Body of pancreas (tissue), 4 donors: ENCODE data around the gene ZCCHC7. TPM values are rescaled to one million over a fixed set of nuclear protein-coding genes. Genes with fewer than 3 reads are reported as not detected.
"Not testable (repeated sequence)": the region's sequence is repeated elsewhere in the genome, so short reads cannot be mapped to it uniquely, and the experiment has no call there.

Experiments used
- ATAC-seq: fragments of 150-250 bp; one replicate; pipeline ENCODE4 v1.9.1; 2016
- DNase-seq, 4 donors: peaks; one replicate each; pipeline ENCODE4 v3.0.0-alpha.2; 2019
- H3K27ac ChIP-seq, 4 donors: fragments of 200-600 bp; sonication (generic); 1 replicate in 3 of 4; 2 replicates in 1 of 4; pipeline versions ENCODE4 v1.5.1 to v1.6.1; 2016 to 2019; ENCODE audit warnings: mild to moderate bottlenecking in 1 of 4, mixed read lengths in 1 of 4, moderate library complexity in 1 of 4
- H3K27me3 ChIP-seq, 2 donors: fragments of 200-600 bp; sonication (generic); one replicate each; pipeline ENCODE4 v1.6.0; 2016; ENCODE audit warnings: mild to moderate bottlenecking in 1 of 2
- H3K36me3 ChIP-seq, 2 donors: fragments of 200-600 bp; sonication (generic); replicated peaks in 1 of 2; 2 replicates each; pipeline ENCODE4 v1.5.1; 2016; ENCODE audit warnings: low read depth in 2 of 2; ENCODE audit not compliant: insufficient read depth in 1 of 2
- H3K4me1 ChIP-seq: fragments of 200-600 bp; sonication (generic); one replicate; pipeline ENCODE4 v1.6.0; 2016
- H3K4me3 ChIP-seq, 2 donors: fragments of 200-600 bp; sonication (generic); 1 replicate in 1 of 2; 2 replicates in 1 of 2; pipeline ENCODE4 v1.5.1; 2016 to 2019
- H3K9me3 ChIP-seq, 3 donors: fragments of 200-600 bp; sonication (generic); 1 replicate in 2 of 3; 2 replicates in 1 of 3; pipeline ENCODE4 v1.5.1; 2016
- POLR2A ChIP-seq, 3 donors: fragments of 450-650 bp; IDR thresholded peaks; one replicate each; pipeline ENCODE4 v1.6.1; 2016; ENCODE audit warnings: antibody characterized with exemption in 3 of 3, mild to moderate bottlenecking in 2 of 3
- WGBS, 2 donors: methylation state at CpG; one replicate each; pipeline ENCODE4 v1.1.5; 2017; 5-methylcytosine and 5-hydroxymethylcytosine counted together
- intact Hi-C: fragments of 100-400 bp; cut with DNase I; formaldehyde crosslinking; loops from one replicate; pipeline ENCODE4 v1.15.1; 2023
- total RNA-seq, 2 donors: library from RNA; depleted of rRNA; stranded (reverse); fragments of >200 nt; gene quantifications; one replicate each; pipeline ENCODE4 v1.1.0, GENCODE V29; 2016
- TF ChIP-seq, protein P1 (sequence below), 7 experiments: fragments of 450-650 bp in 4 of 7; fragments of 200-600 bp in 3 of 7; sonication (generic) in 3 of 7; IDR thresholded peaks; one replicate each; pipeline ENCODE4 v1.5.1; 2016 to 2019; ENCODE audit warnings: antibody characterized with exemption in 7 of 7

Gene ZCCHC7
- total RNA-seq, 2 donors from 2014 or later = 10.1 to 18.1 TPM

DNA sequence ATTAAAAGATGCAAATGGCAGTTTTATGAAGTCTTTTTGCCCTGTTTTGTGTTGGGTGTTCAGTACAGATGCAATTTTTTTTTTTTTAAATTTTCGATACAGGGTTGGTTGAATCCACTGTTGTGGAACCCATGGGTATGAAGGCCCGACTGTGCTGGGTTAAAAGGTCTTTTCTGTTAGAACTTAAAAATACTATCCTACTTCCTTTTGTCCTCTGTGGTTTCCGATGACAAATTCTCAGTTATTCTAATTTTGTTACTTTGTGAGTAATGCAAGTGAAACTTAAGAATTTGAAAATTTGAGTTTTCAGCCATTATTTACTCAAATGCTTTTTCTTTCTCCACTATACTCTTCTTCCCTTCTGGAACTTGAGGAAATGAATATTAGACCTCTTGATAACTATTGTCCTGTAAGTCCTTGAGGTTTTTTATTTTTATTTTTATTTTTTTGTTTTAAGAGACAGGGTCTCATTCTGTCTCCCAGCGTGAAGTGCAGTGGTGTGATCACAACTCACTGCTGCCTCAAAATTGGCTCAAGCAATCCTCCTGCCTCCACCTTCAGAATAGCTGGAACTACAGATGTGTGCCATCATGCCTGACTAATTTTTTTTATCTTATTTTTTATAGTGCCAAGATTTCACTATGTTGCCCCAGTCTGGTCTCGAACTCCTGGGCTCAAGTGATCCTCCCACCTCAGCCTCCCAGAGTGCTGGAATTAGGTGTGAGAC, 67.5 kb downstream of the ZCCHC7 start:
- Histone ChIP-seq H3K27ac (no peak overlapping the region), H3K4me1 (no peaks in the 10 kb centered on the region), H3K4me3 (no peak overlapping the region), H3K36me3 (peaks cover 0 to 2% of the 10 kb centered on the region in 2 donors), H3K27me3 (no peaks in the 10 kb centered on the region), H3K9me3 (no peaks in the 10 kb centered on the region)
- intact Hi-C loops = no loop called here
- ATAC-seq (no peak), DNase-seq (no peak)
- TF ChIP-seq, protein P1, sequence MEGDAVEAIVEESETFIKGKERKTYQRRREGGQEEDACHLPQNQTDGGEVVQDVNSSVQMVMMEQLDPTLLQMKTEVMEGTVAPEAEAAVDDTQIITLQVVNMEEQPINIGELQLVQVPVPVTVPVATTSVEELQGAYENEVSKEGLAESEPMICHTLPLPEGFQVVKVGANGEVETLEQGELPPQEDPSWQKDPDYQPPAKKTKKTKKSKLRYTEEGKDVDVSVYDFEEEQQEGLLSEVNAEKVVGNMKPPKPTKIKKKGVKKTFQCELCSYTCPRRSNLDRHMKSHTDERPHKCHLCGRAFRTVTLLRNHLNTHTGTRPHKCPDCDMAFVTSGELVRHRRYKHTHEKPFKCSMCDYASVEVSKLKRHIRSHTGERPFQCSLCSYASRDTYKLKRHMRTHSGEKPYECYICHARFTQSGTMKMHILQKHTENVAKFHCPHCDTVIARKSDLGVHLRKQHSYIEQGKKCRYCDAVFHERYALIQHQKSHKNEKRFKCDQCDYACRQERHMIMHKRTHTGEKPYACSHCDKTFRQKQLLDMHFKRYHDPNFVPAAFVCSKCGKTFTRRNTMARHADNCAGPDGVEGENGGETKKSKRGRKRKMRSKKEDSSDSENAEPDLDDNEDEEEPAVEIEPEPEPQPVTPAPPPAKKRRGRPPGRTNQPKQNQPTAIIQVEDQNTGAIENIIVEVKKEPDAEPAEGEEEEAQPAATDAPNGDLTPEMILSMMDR (IDR thresholded peaks at IDR 0.05) = no peak
- TF ChIP-seq POLR2A (IDR thresholded peaks at IDR 0.05) = no peak
- 83 to 93% methylated on average over 5 of the region's 5 CpGs for WGBS, 2 donors

DNA sequence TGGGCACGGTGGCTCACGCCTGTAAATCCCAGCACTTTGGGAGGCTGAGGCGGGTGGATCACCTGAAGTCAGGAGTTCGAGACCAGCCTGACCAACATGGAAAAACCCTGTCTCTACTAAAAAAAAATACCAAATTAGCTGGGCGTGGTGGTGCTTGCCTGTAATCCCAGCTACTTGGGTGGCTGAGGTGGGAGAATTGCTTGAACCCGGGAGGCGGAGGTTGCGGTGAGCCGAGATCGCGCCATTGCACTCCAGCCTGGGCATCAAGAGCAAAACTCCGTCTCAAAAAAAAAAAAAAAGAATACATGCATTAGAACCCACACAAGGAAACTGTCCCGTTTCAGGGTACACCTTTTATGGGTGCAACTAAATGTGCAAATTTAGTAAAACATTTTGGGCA, 70.4 kb downstream of the ZCCHC7 start:
- DNase-seq, H3K4me3 ChIP-seq, H3K27ac ChIP-seq, intact Hi-C loops, H3K36me3 ChIP-seq, ATAC-seq, H3K4me1 ChIP-seq, H3K27me3 ChIP-seq, H3K9me3 ChIP-seq: not testable (repeated sequence)
- 93 to 98% methylated on average over 13 of the region's 13 CpGs for WGBS, 2 donors

DNA sequence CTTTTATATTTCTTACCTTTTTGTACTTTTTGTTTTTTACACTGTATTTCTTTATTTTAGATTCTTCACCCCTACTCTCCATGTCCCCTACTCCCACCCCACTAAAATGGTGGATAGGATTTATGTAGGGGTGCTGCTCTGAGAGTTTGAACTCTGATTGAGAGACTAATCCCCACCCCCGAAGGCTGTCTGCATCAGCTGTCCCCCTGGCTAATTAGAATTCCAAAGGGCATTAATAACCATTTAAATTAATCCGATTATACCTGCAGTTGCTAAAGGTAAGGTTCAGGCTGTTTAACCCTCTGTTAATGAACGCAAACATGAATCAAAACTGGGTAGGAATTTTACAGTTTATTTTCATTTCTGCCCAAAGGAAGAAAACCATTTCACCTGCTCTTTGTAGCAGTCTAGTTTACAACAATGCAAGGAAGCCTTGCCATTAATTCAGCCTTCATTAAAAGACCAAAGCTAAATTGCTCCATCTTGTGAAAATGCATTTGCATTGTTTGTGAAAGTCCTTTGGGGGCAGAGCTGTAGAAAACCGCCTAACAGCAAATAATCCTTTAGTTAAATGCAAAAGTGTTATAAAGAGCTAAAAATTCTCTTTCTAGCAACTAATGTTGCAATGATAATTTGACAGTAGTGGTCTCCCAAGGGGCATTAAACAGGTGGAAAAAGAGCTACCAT, 71.2 kb downstream of the ZCCHC7 start:
- peaks cover 0 to 2% of the 10 kb centered on the region in 2 donors for H3K36me3 ChIP-seq
- H3K27ac ChIP-seq = no peak overlapping the region
- no peak overlapping the region for H3K4me3 ChIP-seq
- H3K4me1 ChIP-seq = no peaks in the 10 kb centered on the region
- 89 to 90% methylated on average over 4 of the region's 4 CpGs for WGBS, 2 donors
- no peak for TF ChIP-seq POLR2A (IDR thresholded peaks at IDR 0.05)
- TF ChIP-seq, protein P1 (IDR thresholded peaks at IDR 0.05) = no peak
- intact Hi-C loops = no loop called here
- no peaks in the 10 kb centered on the region for H3K27me3 ChIP-seq
- DNase-seq (no peak), ATAC-seq (no peak)
- no peaks in the 10 kb centered on the region for H3K9me3 ChIP-seq

DNA sequence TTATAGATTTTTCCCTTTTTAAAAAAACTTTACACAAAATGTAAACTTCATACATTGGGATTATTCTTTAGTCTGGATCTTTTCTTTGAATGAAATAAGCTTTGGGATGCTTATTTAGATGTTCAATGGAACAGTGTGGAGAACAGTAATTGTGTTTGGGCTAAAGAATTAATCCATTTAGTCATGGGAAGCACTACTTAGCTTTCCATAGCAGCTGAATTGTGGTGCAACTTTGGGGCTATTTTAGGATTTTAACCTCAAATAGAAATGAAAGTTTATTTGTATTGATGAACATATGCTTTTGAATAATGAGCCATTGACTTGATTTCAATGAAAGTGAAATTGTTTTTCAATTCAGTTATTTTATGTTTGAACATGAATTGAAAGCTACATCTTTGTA, 72.4 kb downstream of the ZCCHC7 start:
- peaks cover 0 to 2% of the 10 kb centered on the region in 2 donors for H3K36me3 ChIP-seq
- H3K4me1 ChIP-seq = no peaks in the 10 kb centered on the region
- H3K9me3 ChIP-seq = no peaks in the 10 kb centered on the region
- intact Hi-C loops = no loop called here
- H3K27me3 ChIP-seq = no peaks in the 10 kb centered on the region
- H3K27ac ChIP-seq = no peak overlapping the region
- no peak for DNase-seq
- no peak for TF ChIP-seq POLR2A (IDR thresholded peaks at IDR 0.05)
- TF ChIP-seq, protein P1 (IDR thresholded peaks at IDR 0.05) = no peak
- H3K4me3 ChIP-seq = no peak overlapping the region
- ATAC-seq = no peak

DNA sequence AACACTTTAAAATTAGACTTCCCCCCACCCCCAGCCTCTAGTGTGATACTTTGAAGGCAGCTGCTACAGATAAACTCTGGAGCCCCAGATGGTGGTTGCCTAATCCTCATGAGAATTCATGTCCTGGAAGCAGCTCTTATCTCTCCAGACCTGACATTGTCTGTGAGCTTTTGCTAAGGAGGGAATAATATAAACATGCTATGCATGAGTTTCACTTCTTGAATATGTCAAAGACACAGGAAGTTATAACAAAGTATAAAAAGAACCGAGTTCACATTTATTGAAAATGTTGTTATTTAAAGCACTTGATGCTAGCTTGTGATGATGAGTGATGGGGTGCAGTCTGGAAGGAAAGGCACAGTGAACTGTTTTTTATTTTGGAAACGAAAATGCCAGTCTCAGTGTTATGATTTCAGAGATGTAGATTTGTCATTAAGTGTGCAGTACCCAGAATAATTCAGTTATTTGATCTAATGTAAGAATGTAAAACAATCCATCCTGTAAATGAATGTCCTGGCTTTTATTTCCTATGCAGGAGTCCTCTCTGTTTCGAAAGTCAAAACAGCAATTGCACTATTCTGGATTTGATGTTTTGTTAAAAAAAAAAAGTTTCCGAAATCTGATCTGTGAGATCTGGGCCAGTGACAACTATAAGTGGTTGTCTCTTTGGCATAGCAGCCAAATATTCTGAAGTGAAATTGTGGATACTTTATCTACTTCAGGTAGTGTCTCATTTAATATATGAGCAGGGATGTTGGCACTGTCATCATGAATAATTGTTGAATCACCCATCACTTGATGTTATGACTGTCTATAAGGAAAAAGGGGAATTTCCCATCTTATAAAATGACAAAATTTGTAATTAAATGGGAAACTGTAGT, 77.0 kb downstream of the ZCCHC7 start:
- H3K27ac ChIP-seq = no peak overlapping the region
- TF ChIP-seq, protein P1 (IDR thresholded peaks at IDR 0.05) = no peak
- TF ChIP-seq POLR2A (IDR thresholded peaks at IDR 0.05) = no peak
- no peaks in the 10 kb centered on the region for H3K36me3 ChIP-seq
- no peaks in the 10 kb centered on the region for H3K9me3 ChIP-seq
- no peak for DNase-seq
- H3K4me1 ChIP-seq = no peaks in the 10 kb centered on the region
- H3K27me3 ChIP-seq = no peaks in the 10 kb centered on the region
- intact Hi-C loops = no loop called here
- no peak overlapping the region for H3K4me3 ChIP-seq
- no peak for ATAC-seq
- WGBS, 2 donors = 55 to 64% methylated on average over 4 of the region's 4 CpGs
